Measurements from ENCODE around the gene PTPN12.

The PTPN12 gene

GRCh38 chr7:77543910-77544309 lies 6.8 kb downstream of the PTPN12 start:
- Histone ChIP-seq H3K36me3 (ENCODE audit: control insufficient read depth in 4 of 4, insufficient read depth in 4 of 4, low read length in 3 of 4) (no peaks in the 10 kb centered on the region), H3K4me1 (ENCODE audit: control extremely low read depth in 1 of 4, control insufficient read depth in 4 of 4, insufficient read depth in 4 of 4, low read length in 3 of 4) (peaks cover 0 to 35% (median 8%) of the 10 kb centered on the region in 4 experiments), H3K9me3 (ENCODE audit: control extremely low read depth in 1 of 5, control insufficient read depth in 4 of 5, insufficient read depth in 2 of 5, low read depth in 1 of 5, low read length in 4 of 5) (no peaks in the 10 kb centered on the region), H3K4me3 (ENCODE audit: control insufficient read depth in 1 of 7, extremely low read depth in 1 of 7, insufficient read depth in 4 of 7, low read depth in 2 of 7, low read length in 6 of 7) (no peak overlapping the region), H3K27me3 (replicated peaks in 2 of 5; ENCODE audit: control insufficient read depth in 4 of 5, insufficient read depth in 5 of 5, low read length in 4 of 5) (no peaks in the 10 kb centered on the region), H3K27ac (ENCODE audit: insufficient read depth in 1 of 2, low read depth in 1 of 2, low read length in 2 of 2, poor library complexity in 1 of 2, severe bottlenecking in 2 of 2) (no peak overlapping the region)
- POLR2A ChIA-PET: no interaction called here
- CTCF ChIA-PET: no interaction called here
- WGBS (ENCODE audit: insufficient coverage): no CpG with 5 or more reads among the region's 4 CpGs
- no peak for DNase-seq

GRCh38 chr7:77544518-77544917 lies 7.4 kb downstream of the PTPN12 start:
- H3K4me3 ChIP-seq (ENCODE audit: control insufficient read depth in 1 of 7, extremely low read depth in 1 of 7, insufficient read depth in 4 of 7, low read depth in 2 of 7, low read length in 6 of 7): no peak overlapping the region
- no peak overlapping the region for H3K27ac ChIP-seq (ENCODE audit: insufficient read depth in 1 of 2, low read depth in 1 of 2, low read length in 2 of 2, poor library complexity in 1 of 2, severe bottlenecking in 2 of 2)
- H3K4me1 ChIP-seq (ENCODE audit: control extremely low read depth in 1 of 4, control insufficient read depth in 4 of 4, insufficient read depth in 4 of 4, low read length in 3 of 4): peaks cover 0 to 33% (median 6%) of the 10 kb centered on the region in 4 experiments
- ChIA-PET POLR2A (no interaction called here), CTCF (interaction anchor here (1.5 kb wide), 1 partner anchor 106 kb away, joined by 3 read pairs; no protein-coding TSS in a partner anchor)
- no peak for DNase-seq
- no peaks in the 10 kb centered on the region for H3K36me3 ChIP-seq (ENCODE audit: control insufficient read depth in 4 of 4, insufficient read depth in 4 of 4, low read length in 3 of 4)
- no peaks in the 10 kb centered on the region for H3K9me3 ChIP-seq (ENCODE audit: control extremely low read depth in 1 of 5, control insufficient read depth in 4 of 5, insufficient read depth in 2 of 5, low read depth in 1 of 5, low read length in 4 of 5)
- whole genome bisulfite sequencing (ENCODE audit: insufficient coverage): 100% methylated on average over 2 of the region's 2 CpGs
- no peaks in the 10 kb centered on the region for H3K27me3 ChIP-seq (replicated peaks in 2 of 5; ENCODE audit: control insufficient read depth in 4 of 5, insufficient read depth in 5 of 5, low read length in 4 of 5)

- DNase-seq: peak in 2 of 3 donors; percentile 29 to 51
- ChIA-PET CTCF (interaction anchor here (0.8 kb wide), 1 partner anchor 62 kb away, joined by 3 read pairs; no protein-coding TSS in a partner anchor), POLR2A (interaction anchor here (1.1 kb wide), 1 partner anchor 12 kb away, joined by 3 read pairs; the partner anchor contains the start of gene PTPN12)
- 0% methylated on average over 1 of the region's 3 CpGs for WGBS (ENCODE audit: insufficient coverage)
- Histone ChIP-seq H3K27me3 (replicated peaks in 2 of 5; ENCODE audit: control insufficient read depth in 4 of 5, insufficient read depth in 5 of 5, low read length in 4 of 5) (no peaks in the 10 kb centered on the region), H3K9me3 (ENCODE audit: control extremely low read depth in 1 of 5, control insufficient read depth in 4 of 5, insufficient read depth in 2 of 5, low read depth in 1 of 5, low read length in 4 of 5) (peaks cover 0 to 5% (median 0%) of the 10 kb centered on the region in 5 experiments), H3K4me1 (ENCODE audit: control extremely low read depth in 1 of 4, control insufficient read depth in 4 of 4, insufficient read depth in 4 of 4, low read length in 3 of 4) (peaks cover 0 to 16% (median 6%) of the 10 kb centered on the region in 4 experiments), H3K4me3 (ENCODE audit: control insufficient read depth in 1 of 7, extremely low read depth in 1 of 7, insufficient read depth in 4 of 7, low read depth in 2 of 7, low read length in 6 of 7) (no peak overlapping the region), H3K36me3 (ENCODE audit: control insufficient read depth in 4 of 4, insufficient read depth in 4 of 4, low read length in 3 of 4) (peaks cover 0 to 8% (median 2%) of the 10 kb centered on the region in 4 experiments), H3K27ac (ENCODE audit: insufficient read depth in 1 of 2, low read depth in 1 of 2, low read length in 2 of 2, poor library complexity in 1 of 2, severe bottlenecking in 2 of 2) (no peak overlapping the region)
Measured at GRCh38 chr7:77548206-77548605, 11.1 kb downstream of the PTPN12 start.

- no peak overlapping the region for H3K4me3 ChIP-seq (ENCODE audit: control insufficient read depth in 1 of 7, extremely low read depth in 1 of 7, insufficient read depth in 4 of 7, low read depth in 2 of 7, low read length in 6 of 7)
- peaks cover 0 to 11% (median 6%) of the 10 kb centered on the region in 4 experiments for H3K36me3 ChIP-seq (ENCODE audit: control insufficient read depth in 4 of 4, insufficient read depth in 4 of 4, low read length in 3 of 4)
- ChIA-PET POLR2A (interaction anchor here (1.1 kb wide), 1 partner anchor 13 kb away, joined by 3 read pairs; the partner anchor contains the start of gene PTPN12), CTCF (interaction anchor here (0.9 to 1.7 kb wide), 2 partner anchors 16 to 83 kb away, joined by 3 read pairs; no protein-coding TSS in a partner anchor)
- H3K27ac ChIP-seq (ENCODE audit: insufficient read depth in 1 of 2, low read depth in 1 of 2, low read length in 2 of 2, poor library complexity in 1 of 2, severe bottlenecking in 2 of 2): no peak overlapping the region
- DNase-seq: no peak
- peaks cover 0 to 16% (median 6%) of the 10 kb centered on the region in 4 experiments for H3K4me1 ChIP-seq (ENCODE audit: control extremely low read depth in 1 of 4, control insufficient read depth in 4 of 4, insufficient read depth in 4 of 4, low read length in 3 of 4)
- no peaks in the 10 kb centered on the region for H3K27me3 ChIP-seq (replicated peaks in 2 of 5; ENCODE audit: control insufficient read depth in 4 of 5, insufficient read depth in 5 of 5, low read length in 4 of 5)
- WGBS (ENCODE audit: insufficient coverage): 97% methylated on average over 3 of the region's 3 CpGs
- H3K9me3 ChIP-seq (ENCODE audit: control extremely low read depth in 1 of 5, control insufficient read depth in 4 of 5, insufficient read depth in 2 of 5, low read depth in 1 of 5, low read length in 4 of 5): peaks cover 0 to 16% (median 4%) of the 10 kb centered on the region in 5 experiments
Measured at GRCh38 chr7:77549106-77549870, 12.2 kb downstream of the PTPN12 start.

- Histone ChIP-seq H3K9me3 (ENCODE audit: control extremely low read depth in 1 of 5, control insufficient read depth in 4 of 5, insufficient read depth in 2 of 5, low read depth in 1 of 5, low read length in 4 of 5) (peaks cover 0 to 16% (median 4%) of the 10 kb centered on the region in 5 experiments), H3K4me3 (ENCODE audit: control insufficient read depth in 1 of 7, extremely low read depth in 1 of 7, insufficient read depth in 4 of 7, low read depth in 2 of 7, low read length in 6 of 7) (no peak overlapping the region), H3K4me1 (ENCODE audit: control extremely low read depth in 1 of 4, control insufficient read depth in 4 of 4, insufficient read depth in 4 of 4, low read length in 3 of 4) (peaks cover 0 to 16% (median 6%) of the 10 kb centered on the region in 4 experiments), H3K36me3 (ENCODE audit: control insufficient read depth in 4 of 4, insufficient read depth in 4 of 4, low read length in 3 of 4) (peaks cover 2 to 11% (median 7%) of the 10 kb centered on the region in 4 experiments), H3K27ac (ENCODE audit: insufficient read depth in 1 of 2, low read depth in 1 of 2, low read length in 2 of 2, poor library complexity in 1 of 2, severe bottlenecking in 2 of 2) (no peak overlapping the region), H3K27me3 (replicated peaks in 2 of 5; ENCODE audit: control insufficient read depth in 4 of 5, insufficient read depth in 5 of 5, low read length in 4 of 5) (no peaks in the 10 kb centered on the region)
- CTCF ChIA-PET: interaction anchor here (1.4 to 1.7 kb wide), 3 partner anchors 13 to 101 kb away, joined by 3 read pairs; no protein-coding TSS in a partner anchor
- no peak for DNase-seq
- WGBS (ENCODE audit: insufficient coverage): 100% methylated on average over 3 of the region's 3 CpGs
- POLR2A ChIA-PET: interaction anchor here (0.7 kb wide), 1 partner anchor 41 kb away, joined by 3 read pairs; no protein-coding TSS in a partner anchor
Measured at GRCh38 chr7:77550586-77550985, 13.5 kb downstream of the PTPN12 start.

- Histone ChIP-seq H3K4me1 (ENCODE audit: control extremely low read depth in 1 of 4, control insufficient read depth in 4 of 4, insufficient read depth in 4 of 4, low read length in 3 of 4) (peaks cover 0 to 10% (median 3%) of the 10 kb centered on the region in 4 experiments), H3K4me3 (ENCODE audit: control insufficient read depth in 1 of 7, extremely low read depth in 1 of 7, insufficient read depth in 4 of 7, low read depth in 2 of 7, low read length in 6 of 7) (no peak overlapping the region), H3K27me3 (replicated peaks in 2 of 5; ENCODE audit: control insufficient read depth in 4 of 5, insufficient read depth in 5 of 5, low read length in 4 of 5) (no peaks in the 10 kb centered on the region), H3K27ac (ENCODE audit: insufficient read depth in 1 of 2, low read depth in 1 of 2, low read length in 2 of 2, poor library complexity in 1 of 2, severe bottlenecking in 2 of 2) (no peak overlapping the region), H3K36me3 (ENCODE audit: control insufficient read depth in 4 of 4, insufficient read depth in 4 of 4, low read length in 3 of 4) (peaks cover 2 to 11% (median 7%) of the 10 kb centered on the region in 4 experiments), H3K9me3 (ENCODE audit: control extremely low read depth in 1 of 5, control insufficient read depth in 4 of 5, insufficient read depth in 2 of 5, low read depth in 1 of 5, low read length in 4 of 5) (peaks cover 0 to 16% (median 4%) of the 10 kb centered on the region in 5 experiments)
- no CpG with 5 or more reads among the region's 2 CpGs for WGBS (ENCODE audit: insufficient coverage)
- ChIA-PET POLR2A (no interaction called here), CTCF (interaction anchor here (0.8 to 1.4 kb wide), 2 partner anchors 10 to 80 kb away, joined by 3 to 5 read pairs; no protein-coding TSS in a partner anchor)
- no peak for DNase-seq
Measured at GRCh38 chr7:77553123-77553522, 16.0 kb downstream of the PTPN12 start.

Measured in common myeloid progenitor, CD34-positive (primary cell).